Posterior vena cava (tissue), 2 donors: ENCODE results near the gene RIMBP2. TPM values are rescaled to one million over a fixed set of nuclear protein-coding genes. Genes with fewer than 3 reads are reported as not detected.

ENCODE experiments used
- DNase-seq: peaks from one replicate; pipeline ENCODE4 v3.0.0-alpha.2; 2020; ENCODE audit warnings: low spot score
- intact Hi-C, 2 donors: fragments of 100-400 bp; cut with DNase I; formaldehyde crosslinking; loops; one replicate each; pipeline versions ENCODE4 v1.14.1 to v1.14.2; 2022 to 2023
- total RNA-seq, 2 donors: library from RNA; stranded (reverse); fragmentation: NEBNext Ultra II Directional; extraction: Animal tissue kit (Norgen Biotek cat#: 25700); gene quantifications; one replicate each; pipeline ENCODE4 v1.2.1, GENCODE V29; 2021
- donor health status: DM: yes; HTN: yes; CAD: no.
- donor health status: DM: yes; HTN: yes; CAD: no.

Gene RIMBP2
- total RNA-seq, 2 donors from 2014 or later = 1.3 to 1.7 TPM

DNA sequence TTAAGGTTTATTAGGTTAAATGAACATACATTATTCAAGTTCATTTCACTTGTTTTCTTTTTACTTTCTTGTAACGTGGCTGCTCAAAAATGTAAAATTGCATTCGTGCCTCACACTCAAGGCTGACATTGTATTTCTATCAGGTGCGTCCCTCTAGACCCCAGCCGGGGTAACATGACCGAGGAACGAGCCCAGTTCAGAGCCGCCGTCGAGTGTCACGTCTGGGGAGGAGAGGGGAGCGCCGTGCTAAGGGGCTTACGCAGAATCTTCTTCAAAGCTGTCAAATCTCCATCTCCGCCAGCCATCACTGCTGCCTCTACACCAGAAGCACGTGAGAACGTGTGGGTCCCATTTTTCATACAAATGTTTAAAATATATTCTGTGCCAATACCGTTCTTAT, 170.6 kb downstream of the RIMBP2 start:
- intact Hi-C loops = no loop called here
- DNase-seq = no peak

DNA sequence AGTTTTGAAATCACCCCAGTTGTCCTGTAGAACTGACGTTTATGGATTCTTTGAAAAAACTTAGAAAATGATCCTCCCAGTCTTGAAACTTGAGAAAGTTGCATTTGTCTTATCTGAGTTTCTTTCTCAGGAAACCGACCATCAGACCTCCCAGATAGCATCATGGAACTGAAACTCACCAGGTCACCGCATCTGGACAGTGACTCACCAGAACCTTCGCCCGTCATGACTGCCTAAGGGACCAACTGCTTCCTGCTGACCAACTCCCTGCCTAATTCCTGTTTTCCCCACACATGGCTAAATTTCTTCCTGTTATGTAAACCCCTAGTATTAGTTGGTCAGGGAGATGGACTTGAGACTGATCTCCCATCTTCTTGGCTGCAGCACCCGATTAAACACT, 175.7 kb downstream of the RIMBP2 start:
- intact Hi-C loops = no loop called here

DNA sequence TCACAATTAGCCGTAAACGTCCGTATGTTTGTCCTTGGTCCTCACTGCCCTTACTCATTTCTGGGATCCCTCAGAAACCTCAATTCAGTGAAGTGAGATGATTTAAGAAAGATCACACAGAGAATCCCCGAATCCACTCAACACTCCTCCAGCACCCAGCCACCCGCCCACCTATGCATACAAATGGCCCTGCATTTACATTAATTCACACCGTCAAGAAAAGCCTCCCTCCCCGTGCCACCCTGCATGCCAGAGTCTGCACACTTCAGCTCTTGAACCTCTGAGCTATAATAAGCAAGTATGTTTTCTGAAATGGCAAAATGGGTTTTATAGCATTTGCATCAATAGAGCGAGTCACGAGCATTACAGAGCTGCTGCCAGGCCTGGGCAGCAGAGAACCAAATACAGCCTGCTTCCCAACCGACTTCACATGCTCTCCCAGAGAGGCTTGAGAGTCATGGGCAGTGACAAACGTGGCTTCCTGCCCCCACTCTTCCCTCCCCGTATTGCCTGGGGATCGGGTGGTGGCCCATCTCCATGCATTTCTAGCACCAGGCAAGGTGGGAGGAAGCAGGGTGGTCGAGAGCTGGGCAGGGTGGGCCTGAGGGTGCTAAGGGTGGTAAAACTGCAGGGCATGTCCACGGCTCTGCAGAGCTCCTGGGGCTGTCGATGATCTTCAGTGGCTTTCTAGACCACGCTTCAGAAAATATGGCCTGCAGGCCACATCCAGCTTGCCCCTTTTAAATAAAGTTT, 177.6 kb downstream of the RIMBP2 start:
- DNase-seq = no peak
- intact Hi-C loops = no loop called here

More for the DNA sequence above, 175.7 kb downstream of the RIMBP2 start:
- DNase-seq = no peak

DNA sequence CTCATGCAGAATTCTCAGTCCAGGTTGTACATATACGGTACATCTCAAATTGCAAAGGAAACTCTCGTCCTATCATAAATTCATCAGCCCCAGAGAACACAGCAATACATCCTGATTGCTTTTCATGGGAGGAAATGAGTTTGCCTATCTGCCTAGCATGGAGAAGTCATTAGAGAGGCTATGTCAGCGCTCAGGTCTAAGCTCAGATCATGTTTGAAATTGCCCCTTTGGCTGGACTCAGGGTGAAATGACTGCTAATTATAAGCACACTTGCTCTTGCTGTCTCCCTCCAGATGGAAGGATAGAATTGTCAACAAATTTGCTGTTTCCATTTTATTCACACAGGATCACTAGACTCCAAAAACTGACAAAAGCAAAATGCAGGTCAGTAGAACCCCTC, 178.4 kb downstream of the RIMBP2 start:
- DNase-seq = no peak
- intact Hi-C loops = no loop called here

DNA sequence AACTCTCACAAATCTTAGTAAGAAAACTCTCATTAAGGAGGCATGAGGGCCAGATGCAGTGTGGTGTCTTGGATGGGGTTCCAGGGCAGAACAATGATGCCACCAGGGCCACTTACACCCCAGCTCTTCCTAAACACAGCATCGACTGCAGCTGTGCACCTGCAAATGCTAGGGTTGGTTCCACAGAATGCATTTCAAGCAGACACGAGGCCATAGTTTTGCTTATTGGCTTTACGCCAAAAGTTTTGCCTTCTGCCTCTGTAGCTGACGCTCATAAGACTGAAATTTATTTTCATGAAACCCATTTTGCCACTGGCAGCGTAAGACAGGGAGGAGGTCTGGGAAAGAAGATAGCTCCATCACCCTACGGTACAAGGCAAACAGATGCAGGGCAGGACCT, 179.0 kb downstream of the RIMBP2 start:
- intact Hi-C loops = no loop called here
- DNase-seq = no peak

DNA sequence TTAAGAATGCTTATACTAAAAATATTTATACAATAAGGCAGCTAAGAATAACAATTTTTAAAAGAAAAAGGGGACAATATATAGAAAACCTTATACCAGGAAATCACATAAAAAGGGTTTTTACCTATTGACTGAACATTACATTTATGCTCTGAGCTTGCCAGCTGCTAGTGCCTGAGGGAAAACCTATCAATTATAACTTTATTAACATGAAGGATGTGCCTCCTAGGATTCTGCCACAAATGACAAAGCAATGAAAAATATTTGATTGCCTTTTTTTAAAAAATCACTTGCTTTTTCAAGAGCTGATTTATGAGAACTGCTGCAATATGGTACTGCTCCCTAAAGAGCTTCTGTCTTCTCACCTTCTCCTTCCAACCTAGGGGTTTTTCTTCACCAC, 185.7 kb downstream of the RIMBP2 start:
- DNase-seq = no peak
- intact Hi-C loops = no loop called here

DNA sequence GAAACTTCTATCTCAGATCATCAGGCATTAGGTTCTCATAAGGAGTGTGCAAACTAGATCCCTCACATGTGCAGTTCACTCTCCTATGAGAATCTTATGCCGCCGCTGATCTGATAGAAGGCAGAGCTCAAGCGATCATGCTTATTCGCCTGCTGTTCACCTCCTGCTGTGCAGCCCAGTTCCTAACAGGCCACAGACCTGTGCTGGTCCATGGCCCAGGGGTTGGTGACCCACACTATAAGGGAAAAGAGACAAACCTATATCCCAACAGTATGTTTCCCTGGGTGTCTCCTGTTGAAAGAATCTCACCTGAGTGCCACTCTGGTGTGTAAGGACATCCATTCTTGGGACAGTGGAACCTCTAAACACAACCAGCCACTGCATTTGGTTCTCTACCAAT, 186.3 kb downstream of the RIMBP2 start:
- intact Hi-C loops = no loop called here
- DNase-seq = no peak

DNA sequence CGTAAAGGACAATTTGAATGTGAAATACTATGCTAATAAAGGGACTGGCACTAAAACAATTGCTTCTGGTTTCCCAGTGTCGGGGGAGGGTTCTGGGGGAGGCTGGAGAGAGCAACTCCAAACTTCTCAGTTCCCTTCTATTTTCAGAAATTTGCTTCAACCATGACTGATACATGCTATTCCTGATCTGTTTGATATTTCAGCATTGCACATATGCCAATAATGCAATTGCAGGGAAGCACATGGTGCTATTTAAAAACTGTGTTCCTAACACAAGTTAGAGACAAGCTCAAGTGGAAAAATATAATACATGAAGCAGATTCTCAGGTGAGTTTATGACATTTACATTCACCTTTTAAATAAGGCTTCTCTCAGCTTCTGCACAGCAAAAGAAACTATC, 188.9 kb downstream of the RIMBP2 start:
- DNase-seq = no peak
- intact Hi-C loops = no loop called here

DNA sequence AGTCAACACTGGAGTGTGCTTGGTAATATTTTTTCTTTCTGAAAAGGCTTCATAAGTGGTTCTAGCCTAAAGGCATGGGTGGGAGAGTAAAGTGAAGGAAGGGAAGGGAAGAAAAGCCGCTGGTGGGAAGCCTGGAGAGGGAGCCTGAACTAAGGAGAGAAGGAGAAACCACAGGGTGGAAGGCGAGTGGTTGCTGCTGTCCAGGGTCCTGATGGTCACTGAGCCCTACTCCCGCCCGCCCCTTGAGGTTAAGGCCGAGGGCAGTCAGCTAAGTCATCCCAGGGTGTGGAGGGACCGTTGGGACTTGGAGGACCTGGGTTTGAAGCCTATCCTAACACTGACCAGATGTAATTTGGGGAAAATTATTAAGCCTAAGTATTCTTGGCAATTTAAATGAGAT, 189.3 kb downstream of the RIMBP2 start:
- intact Hi-C loops = no loop called here
- no peak for DNase-seq

DNA sequence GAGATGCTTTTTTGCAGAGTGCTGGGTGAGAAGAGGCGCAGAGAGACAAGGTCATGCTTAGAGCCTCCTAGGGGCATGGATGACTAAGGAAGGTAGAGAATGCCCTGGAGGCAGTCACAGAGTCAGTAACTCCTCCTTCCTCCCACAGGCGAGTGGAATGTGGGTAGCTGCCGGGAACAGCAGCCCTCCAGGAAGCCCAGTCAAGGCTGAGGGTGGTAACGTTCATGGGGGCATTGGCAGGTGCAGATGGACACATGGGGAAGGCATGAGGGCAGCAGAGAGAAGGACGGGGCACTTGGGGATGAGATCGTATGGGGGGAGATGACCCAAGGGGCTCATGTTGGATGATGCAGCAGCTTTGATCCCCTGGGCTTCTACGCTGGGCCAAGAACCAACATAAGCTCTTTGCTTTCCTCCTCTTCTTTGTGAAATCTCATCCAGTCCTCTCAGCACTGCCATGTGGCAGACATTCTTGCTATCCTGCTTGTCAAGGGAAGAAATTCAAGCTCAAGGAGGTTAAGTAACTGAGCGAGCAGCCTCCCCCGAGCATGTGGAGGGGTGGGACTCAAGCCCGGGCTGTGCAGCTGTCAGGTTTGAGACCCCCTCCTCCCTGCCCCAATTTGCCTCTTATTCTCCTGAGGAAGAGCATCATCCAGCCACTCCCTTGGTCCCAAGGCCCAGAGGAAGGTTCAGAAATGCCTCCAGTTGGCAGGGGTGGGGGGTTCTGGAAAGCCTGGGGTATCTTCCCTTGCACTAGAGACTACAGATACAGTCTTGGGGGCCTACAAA, 190.5 kb downstream of the RIMBP2 start:
- intact Hi-C loops = no loop called here
- no peak for DNase-seq

DNA sequence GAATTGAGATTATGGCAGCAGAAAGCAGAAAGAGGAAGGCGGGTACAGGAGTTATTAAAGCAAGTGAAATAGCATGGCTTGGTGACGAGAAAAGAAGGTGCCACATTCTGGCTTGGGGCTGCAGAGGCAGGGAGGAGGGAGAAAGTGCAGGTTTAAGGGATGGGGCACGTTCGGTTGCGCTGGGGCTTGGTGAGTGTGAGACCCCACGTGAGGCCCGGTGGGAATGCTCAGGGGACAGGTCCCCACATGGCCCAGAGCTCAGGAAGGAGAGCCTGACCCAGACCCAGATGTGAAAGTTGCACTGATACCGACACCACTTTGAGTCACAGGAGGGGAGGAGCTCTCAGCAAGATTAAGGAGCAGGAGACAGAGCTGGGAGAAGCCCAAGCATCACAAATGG, 191.3 kb downstream of the RIMBP2 start:
- DNase-seq = no peak
- intact Hi-C loops = no loop called here

DNA sequence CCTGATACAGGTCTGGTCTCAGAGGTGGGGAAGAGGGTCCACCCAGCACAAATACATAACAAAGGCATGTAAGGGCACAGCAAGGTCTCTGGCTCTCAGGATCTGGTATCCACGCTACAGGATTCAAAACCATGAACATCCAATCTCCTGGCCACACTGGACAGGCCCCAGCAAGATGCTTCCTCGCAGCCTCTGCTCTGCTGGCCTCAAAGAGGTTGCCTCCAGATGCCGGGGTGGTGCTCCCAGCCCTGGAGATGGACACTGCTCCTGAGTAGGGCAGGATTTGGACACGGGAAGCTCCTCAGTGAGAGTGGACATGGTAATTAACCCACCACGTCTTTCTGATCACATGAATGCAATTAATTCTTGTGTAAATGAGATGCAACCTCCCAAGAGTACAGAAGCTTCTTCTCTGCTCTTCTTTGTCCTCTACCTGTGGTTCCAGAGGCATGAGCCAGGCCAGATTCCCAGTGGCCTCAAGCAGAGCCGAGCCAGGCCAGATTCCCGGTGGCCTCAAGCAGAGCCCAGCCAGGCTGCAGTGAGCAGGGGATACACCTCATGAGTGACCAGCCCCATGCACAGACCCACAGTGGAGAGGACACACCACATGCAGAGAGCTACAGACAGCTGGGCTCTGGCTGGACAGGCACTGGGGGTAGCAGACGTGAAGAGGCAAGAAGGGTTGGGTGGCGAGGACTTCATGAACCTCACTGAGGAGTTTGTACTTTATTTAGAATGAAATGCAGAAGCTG, 192.1 kb downstream of the RIMBP2 start:
- intact Hi-C loops = no loop called here
- DNase-seq = no peak

DNA sequence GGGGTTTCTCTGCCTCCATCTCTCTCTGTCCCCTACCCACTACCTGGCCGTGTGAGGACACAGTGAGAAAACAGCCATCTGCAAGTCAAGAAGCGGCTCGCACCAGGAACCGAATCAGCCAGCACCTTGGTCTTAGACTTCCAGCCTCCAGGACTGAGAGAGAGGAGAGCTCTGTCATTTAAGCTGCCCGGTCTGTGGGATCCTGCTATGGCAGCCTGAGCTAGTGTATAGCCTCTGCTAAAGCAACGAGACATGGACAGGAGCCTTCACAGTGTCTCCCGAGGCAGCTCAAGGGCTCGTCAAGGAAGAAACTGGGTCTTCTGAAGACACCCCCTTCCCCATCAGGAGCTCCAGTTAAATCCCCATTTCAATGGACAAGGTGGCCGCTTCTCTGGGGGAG, 192.9 kb downstream of the RIMBP2 start:
- intact Hi-C loops = no loop called here
- DNase-seq = no peak

DNA sequence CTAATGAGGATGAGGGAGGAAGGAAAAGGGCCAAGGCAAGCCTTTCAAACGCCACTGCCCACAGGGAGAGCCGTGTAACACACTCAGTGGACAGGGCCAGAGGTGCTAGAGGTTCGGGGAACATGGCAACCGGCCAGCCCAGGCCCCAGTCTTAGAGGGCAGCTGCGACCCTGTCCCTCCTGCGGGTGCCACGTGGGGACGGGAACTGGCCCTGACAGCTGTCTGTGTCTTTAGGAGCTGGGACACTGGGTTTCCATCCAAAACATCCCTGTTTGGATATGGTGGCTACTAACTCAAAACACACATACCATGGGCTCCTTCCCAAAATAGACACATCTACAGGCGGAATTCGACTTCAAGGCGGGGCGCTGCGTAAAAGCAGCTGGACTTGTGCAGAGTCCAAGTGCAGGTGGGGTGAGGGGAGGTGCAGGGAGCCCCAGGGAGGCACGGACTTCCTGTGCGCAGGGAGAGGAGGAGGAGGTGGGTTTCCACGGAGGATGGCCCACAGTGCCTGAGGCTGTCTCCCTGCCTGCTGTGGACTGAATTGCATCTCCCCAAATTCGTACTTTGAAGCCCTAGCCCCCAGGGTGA, 193.8 kb downstream of the RIMBP2 start:
- intact Hi-C loops = no loop called here
- DNase-seq = no peak

DNA sequence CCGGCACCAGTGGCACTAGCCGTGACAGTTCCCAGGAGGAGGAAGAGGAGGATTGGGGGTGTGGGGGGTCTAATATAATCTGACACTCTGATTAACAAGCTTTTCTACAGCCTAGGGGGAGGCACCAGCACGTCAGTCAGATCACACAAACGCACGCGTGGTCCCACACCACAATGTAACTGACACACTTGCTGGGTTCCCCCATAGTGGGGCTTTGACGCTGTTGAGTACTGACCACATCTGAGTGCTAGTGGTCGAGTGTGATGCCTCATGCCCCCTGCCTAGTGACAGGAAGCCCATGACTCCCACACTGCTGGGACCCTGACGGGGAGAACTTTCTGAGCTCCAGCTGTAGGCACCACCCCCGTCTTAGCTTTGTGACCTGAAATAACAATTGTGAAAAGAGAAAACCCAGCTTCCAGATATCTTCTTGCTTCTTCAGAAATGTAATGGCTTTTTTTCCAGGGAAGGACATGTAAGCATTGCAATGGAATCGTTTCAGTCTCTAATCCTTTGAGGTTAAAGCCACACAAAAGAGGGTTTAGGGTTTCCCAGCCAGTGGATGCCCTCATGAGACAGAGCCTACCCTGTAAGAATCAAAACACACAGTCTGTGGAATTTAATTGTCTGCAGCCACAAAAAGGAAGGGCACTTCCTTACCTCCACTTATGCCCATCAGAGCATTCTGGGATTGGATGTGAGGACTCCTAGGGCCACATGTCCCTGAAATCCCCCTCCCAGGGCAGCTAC, 194.5 kb downstream of the RIMBP2 start:
- intact Hi-C loops = no loop called here
- no peak for DNase-seq

DNA sequence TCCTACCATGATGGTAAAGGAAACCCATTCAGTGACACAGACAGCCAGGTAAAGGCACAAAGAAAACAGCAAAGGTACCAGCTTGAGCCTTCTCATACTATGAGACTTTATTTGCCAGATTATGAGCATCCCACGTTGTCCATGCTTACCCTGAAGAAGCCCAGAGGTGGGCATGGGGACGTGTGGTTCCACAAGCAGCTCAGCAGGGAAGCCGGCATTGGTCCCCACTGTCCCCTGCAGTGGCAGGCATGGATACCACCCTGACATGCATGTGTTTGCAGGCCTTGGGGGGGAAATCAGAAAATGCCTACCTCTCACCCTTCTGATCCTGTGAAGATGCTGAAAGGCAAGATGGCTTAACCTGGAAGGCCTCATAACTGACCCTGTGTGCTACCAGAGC, 195.3 kb downstream of the RIMBP2 start:
- intact Hi-C loops = no loop called here
- no peak for DNase-seq

DNA sequence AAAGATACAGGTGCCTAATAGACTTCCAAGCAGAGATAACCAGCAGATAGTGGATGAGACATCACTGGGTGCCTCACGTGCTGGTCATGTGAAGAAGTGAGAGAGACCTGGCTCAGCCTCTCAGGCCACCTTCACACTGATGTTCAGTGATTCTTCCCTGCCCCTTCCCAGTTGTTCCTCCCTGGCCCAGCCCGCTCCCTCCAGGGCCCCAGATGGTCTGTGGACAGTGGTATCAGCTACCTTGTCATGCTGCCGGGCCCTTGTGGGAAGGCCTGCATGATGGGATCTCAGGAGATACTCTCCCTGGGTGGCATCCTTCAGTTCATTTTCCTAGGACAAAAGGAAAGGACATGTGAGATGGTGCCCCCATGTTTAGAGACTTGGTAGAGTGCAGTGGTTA, 198.5 kb downstream of the RIMBP2 start:
- intact Hi-C loops = no loop called here
- no peak for DNase-seq

DNA sequence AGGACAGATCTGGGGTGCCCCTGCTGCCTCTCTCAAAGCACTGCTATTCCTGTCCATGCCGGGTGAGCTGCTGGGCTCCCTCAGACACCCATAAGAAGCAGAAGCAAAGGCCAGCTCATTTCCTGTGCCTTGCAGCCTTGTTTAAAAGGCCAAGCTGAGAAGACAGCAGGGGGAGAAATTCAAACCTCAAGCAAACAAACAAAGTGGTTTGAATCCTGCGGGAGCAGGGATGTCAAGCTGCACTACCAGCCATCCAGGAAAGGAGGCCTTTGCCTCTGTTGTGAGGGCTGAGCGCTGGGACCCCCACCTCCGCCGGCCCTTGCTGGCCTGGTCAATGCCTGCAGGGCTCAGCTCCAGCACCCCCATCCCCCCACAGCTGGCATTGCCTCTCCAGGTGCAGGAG, 201.9 kb downstream of the RIMBP2 start:
- intact Hi-C loops = no loop called here

DNA sequence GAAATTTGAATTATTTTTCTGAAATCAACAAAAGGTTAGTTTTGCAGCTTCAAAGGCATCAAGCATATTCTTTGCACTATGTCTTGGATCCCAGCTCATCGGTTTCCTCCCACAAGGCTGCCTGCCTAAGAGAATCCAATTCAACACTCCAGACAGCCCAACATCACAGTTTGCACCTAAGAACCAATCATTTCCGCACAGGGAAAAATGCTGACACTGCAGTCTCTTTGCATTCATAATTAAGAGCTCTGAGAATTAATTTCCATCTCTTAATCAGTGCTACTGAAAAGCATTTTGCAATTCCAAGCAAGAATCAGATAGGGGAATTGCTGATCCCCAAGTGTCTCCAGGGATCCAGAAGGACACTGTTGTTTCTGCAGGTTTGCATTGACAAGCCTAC, 202.5 kb downstream of the RIMBP2 start:
- no peak for DNase-seq
- intact Hi-C loops = no loop called here

More for the DNA sequence above, 201.9 kb downstream of the RIMBP2 start:
- DNase-seq = no peak
